GM10248 (cell line): ENCODE results near the gene GPC1.

Experiments used
- CTCF ChIA-PET: fragments of 300-600 bp; sonication (Branson Sonifier 250); formaldehyde crosslinking; extraction: SDS; loops from one replicate; lab custom pipeline; 2021; ENCODE audit warnings: antibody characterized with exemption; lab: Yijun Ruan, JAX
- POLR2A ChIA-PET: fragments of 350-650 bp; sonication (Branson Sonifier 250); formaldehyde crosslinking; extraction: SDS; loops from one replicate; lab custom pipeline; 2020; ENCODE audit warnings: antibody characterized with exemption; lab: Yijun Ruan, JAX
- DNase-seq: peaks from one replicate; pipeline ENCODE4 v3.0.0; 2012; ENCODE audit errors: extremely low spot score
- TF ChIP-seq, protein P1 (sequence below): IDR thresholded peaks from 2 replicates; pipeline ENCODE4 v1.5.1; 2012; ENCODE audit warnings: mild to moderate bottlenecking, low read depth; ENCODE audit errors: extremely low read depth, missing control alignments, control extremely low read depth

GPC1 gene

DNA sequence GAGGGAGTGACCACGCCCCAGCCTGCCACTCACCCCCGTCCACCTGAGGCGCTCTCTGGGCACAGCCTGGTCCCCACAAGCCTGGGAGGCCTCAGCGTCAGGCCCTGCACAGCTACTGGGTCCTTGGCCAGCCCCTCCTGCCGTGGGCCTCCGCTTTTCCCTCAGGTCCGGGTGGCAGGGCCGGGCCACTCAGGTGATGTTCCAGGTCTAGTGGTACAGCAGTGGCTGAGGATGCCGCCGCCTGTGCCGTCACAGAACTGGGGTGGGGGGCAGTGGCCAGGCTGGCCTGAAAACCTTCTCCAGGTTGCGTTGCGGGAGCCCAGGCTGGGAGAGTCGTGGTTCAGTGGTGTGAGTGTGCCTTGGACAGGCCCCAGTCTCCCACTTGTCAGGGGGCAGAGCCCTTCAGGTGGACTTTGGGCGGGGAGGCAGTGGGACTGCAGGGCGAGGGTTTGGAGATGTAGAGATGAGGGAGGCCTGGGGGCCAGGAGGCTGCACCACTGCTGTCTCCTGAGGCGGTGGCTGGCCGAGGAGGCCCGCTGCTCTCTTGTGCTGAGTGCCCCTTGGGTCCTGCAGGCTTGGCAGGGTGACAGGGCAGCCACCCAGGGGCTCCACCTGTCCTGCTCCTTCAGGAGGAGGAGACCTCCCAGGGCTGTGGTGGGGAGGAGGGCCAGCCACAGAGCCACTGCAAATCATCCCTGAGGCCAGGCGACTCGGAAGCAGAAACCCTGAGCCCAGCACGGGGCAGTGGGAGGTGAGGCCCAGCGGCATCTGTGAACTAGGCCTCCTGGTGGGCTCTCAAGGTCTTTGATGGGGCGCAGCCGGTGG lies 7.6 kb downstream of the GPC1 start:
- ChIA-PET CTCF (interaction anchor here (1.4 kb wide), 1 partner anchor 11 kb away, joined by 4 read pairs; no protein-coding TSS in a partner anchor), POLR2A (no interaction called here)
- TF ChIP-seq, protein P1, sequence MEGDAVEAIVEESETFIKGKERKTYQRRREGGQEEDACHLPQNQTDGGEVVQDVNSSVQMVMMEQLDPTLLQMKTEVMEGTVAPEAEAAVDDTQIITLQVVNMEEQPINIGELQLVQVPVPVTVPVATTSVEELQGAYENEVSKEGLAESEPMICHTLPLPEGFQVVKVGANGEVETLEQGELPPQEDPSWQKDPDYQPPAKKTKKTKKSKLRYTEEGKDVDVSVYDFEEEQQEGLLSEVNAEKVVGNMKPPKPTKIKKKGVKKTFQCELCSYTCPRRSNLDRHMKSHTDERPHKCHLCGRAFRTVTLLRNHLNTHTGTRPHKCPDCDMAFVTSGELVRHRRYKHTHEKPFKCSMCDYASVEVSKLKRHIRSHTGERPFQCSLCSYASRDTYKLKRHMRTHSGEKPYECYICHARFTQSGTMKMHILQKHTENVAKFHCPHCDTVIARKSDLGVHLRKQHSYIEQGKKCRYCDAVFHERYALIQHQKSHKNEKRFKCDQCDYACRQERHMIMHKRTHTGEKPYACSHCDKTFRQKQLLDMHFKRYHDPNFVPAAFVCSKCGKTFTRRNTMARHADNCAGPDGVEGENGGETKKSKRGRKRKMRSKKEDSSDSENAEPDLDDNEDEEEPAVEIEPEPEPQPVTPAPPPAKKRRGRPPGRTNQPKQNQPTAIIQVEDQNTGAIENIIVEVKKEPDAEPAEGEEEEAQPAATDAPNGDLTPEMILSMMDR = no peak
- DNase-seq = no peak

DNA sequence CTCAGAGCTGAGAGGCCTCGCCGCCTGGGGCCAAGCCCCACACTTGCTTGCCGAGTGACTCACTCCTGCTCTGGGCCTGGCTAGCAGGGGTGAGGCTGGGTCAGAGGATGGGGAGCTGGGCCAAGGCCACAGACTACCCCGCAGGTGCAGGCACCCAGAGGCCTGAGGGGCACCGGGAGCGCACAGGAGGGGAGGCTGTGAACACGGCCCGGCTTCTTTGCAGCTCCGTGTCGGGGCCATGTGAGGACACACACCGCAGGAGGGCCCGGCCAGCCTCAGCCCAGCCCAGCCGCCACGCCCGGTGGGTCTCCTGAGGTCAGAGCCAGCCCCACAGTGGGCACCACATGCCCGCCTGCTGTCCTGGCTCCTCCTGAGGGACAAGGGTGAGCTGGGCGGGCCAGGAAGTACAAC lies 8.4 kb downstream of the GPC1 start:
- ChIA-PET CTCF (no interaction called here), POLR2A (no interaction called here)
- TF ChIP-seq, protein P1 = no peak
- DNase-seq = no peak

DNA sequence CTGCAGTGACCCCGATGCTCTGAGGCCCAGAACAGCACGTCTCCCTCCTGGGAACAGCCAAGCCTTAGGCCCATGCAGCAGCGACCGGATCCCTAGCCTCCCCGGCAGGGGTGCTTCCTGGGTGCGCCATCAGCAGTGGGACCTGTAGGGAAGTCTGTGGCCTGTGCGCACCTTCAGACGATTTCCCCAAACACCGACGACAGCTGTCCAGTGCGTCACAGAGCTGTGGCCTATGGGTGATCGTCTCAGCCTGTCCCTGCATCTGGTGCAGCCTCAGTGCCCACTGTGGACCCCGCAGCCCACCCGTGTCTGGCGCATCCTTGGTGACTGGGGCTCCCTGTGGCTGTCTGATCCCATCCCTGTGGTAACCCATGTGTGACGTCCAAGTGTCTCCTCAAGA lies 9.0 kb downstream of the GPC1 start:
- ChIA-PET CTCF (no interaction called here), POLR2A (no interaction called here)
- no peak for DNase-seq
- TF ChIP-seq, protein P1 = no peak

DNA sequence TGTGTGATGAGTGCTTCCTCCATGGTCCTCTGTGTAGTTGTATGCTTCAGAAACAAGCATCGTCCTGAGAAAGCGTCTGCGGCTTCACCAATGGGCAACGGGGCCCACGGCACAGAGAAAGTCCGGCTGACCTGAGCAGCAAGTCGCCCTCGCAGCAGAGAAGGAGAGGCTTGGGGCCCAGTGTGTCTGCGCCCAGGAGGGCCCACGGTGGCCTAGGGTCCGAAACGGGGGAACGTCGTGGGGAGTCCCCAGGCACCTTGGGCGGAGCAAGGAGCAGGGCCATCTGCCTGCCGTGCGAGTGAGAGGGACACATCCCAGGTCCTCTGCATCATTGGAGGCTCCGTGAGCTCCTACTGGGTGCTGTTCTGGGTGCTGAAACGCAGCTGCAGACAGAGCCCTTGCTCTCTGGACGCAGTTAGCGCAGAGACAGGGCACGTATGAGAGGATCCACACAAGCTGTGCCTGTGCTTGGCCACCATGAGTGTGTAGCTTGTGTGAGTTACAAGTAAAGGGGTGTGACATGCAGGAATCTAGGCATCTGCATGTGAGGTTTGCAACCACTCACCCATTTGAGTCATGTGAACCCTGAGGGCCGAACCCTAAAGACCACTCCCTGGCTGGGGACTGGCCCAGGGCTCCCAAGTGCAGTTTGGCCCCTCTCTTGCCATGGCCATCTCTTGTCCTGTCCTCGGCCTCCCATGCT lies 10.6 kb downstream of the GPC1 start:
- ChIA-PET CTCF (no interaction called here), POLR2A (no interaction called here)
- TF ChIP-seq, protein P1 = no peak
- no peak for DNase-seq

DNA sequence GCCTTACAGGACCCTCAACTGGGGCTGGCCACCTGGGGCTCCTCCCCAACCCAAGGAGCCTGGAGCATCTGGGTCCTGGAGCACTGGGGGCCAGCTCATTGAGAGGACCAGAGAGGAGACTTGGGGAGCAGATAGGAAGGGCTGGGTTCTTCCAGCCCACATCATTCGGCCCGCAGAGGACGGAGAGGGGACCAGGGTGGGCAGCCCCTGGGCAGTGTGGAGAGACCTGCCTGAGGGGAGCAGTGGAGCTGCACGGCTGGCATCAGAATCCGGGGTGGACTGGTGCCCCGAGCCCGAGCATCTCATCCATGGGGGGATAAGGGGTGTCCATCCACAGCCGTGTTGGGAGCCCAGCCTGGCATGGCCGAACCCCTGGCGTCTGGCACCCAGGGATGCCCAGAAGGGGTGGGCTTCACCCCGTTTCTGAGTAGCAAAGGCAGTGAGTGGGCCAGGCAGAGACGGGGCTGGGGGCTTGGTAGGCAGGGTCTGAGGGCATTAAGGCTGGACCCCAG lies 11.3 kb downstream of the GPC1 start:
- POLR2A ChIA-PET = no interaction called here
- TF ChIP-seq, protein P1 = no peak
- no peak for DNase-seq
- CTCF ChIA-PET = no interaction called here

DNA sequence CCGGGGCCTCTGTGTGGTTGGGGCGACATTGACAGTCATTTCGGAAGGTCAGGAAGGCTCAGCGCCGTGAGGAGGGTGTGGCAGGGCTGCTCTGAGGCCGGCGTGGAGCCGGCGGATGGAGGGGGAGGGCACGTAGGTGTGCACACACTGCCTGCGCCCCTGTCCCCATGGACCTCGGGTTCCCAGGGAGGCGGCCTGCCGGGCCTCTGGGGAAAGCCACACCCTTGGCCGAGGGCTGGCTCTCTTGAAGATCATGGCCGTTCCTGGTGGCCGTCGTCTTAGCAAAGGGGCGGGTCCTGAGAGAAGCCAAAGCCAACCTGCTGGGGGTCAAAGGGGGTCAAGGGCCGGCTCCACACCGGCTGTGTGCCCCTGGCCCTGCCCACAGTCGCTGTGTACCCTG lies 11.9 kb downstream of the GPC1 start:
- POLR2A ChIA-PET = no interaction called here
- CTCF ChIA-PET = no interaction called here
- TF ChIP-seq, protein P1 = no peak
- no peak for DNase-seq
